ENCODE data around the gene PDE9A. TPM values are rescaled to one million over a fixed set of nuclear protein-coding genes. Genes with fewer than 3 reads are reported as not detected.
"Not testable (repeated sequence)": the region's sequence is repeated elsewhere in the genome, so short reads cannot be mapped to it uniquely, and the experiment has no call there.

The PDE9A gene
- total RNA-seq = 0.19 and 0.41 TPM in 2 replicates

DNA sequence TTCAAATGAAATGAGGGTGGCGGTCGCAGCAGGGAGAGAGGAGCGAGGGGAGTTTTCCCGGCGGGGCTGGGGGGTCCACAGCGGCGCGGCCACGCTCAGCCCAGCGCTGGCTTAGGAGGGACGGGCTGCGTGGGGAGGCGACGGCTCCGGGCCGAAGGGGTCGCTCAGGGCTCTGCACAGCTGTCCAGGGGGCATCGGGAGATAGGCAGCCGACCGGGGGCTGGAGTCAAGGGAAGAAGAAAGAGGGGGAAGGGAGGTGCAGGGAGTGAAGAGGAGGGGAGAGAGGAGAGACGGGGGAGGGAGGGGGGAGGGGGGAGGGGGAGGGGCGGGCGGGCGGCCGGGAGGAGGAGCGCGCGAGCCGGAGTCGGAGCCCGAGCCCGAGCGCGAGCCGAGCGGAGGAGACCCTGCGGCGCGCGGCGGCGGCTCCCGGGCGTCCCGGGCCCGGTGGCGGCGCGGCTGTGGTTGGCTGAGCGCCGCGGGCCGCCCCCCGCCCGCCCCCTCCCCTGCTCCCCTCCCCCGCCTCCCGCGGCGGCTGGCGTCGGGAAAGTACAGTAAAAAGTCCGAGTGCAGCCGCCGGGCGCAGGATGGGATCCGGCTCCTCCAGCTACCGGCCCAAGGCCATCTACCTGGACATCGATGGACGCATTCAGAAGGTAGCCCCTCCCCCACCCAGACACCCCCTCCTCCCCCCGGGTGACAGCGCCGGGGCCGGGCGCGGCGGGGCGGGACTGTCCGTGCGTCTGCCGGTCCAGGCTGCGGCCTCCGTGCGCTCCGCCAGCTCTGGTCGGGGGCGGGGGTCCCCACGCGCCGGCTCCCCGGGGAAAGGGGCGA, at the start of gene PDE9A:
Gene PDE9A (plus strand): TSS at position 391 of the 831 bp plus-strand sequence. CDS start 194 bp downstream, at position 585.
- no peak for DNase-seq (ENCODE audit: extremely low read depth, low read depth, low spot score)

- DNase-seq (ENCODE audit: extremely low read depth, low read depth, low spot score) = no peak
Observed at GRCh38 chr21:42607102-42607501, 46.3 kb upstream of the PDE9A start.

GRCh38 chr21:42607525-42608102, 45.8 kb upstream of the PDE9A start:
- no peak for DNase-seq (ENCODE audit: extremely low read depth, low read depth, low spot score)

GRCh38 chr21:42608446-42608845, 45.0 kb upstream of the PDE9A start:
- no peak for DNase-seq (ENCODE audit: extremely low read depth, low read depth, low spot score)

DNA sequence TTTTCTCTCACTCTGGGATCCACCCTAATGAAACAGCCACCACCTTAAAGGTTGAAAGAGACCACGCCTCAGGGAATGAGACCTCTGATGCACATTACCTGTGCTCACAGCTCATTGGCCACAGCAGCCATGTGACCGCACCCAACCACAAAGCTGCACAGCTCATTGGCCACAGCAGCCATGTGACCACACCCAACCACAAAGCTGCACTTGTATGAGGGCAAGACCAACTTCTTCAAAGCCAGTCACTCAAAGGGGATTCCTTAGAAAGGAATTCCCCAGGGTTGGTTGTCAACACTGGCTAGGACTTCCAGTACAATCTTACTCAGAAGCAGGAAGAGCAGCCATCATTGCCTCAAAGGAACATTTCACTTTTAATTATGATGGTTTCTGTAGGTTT, 43.6 kb upstream of the PDE9A start:
- DNase-seq (ENCODE audit: extremely low read depth, low read depth, low spot score) = no peak

DNA sequence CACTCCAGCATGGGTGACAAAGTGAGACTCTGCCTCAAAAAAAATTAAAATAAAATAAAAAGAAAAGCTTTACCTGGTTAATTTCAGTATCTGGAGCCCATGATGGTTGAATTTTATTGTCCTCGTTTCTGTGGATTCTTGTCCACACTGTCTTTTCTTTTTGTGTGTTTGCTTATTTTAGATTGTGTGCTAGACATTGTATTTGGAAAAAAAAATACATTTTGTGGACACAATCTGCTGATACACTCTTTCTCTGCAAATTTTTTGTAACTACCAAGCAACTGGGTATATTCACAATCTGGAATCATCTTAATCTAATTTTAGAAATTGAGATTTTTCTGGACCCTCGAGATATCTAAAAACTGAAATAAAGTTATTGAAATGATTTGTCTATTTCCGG, 41.6 kb upstream of the PDE9A start:
- no peak for DNase-seq (ENCODE audit: extremely low read depth, low read depth, low spot score)

DNA sequence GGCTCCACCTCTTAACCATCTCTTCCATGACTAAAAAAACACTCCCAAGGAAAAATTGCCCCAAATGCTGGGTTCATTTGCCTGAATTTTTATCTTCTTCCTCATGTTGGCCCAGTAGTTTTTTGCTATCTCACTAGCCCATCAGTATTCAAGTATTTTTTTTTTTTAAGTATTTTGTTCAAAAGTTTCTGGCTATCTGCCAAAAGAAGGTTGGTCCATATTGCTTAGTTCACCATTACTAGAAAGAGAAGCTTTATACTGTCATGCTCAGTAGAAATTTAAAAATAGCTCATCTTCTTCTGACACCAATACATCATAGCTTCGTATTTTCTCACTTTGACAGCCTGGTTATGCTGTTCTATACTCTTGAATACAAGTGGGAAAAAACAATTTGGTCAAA, 41.0 kb upstream of the PDE9A start:
- no peak for DNase-seq (ENCODE audit: extremely low read depth, low read depth, low spot score)

DNA sequence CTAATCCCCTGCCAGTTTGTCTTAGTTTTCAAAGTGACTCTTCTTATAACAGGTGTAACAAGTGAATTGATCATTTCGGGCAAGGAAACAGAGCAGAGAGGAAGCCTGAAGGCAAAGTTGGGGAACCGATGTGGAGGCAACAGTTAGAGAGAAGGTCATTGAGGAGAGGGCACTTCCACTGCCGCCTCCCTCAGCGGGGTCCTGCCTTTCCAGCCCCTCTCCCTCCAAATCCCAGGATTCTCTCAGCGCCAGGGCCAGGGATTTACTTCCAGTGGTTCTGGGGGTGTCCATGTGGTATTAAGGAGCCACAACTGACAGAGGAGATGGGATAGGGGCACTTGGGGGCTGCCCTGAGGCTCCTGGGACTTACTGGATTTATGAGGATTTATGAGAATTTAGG, 39.7 kb upstream of the PDE9A start:
- DNase-seq (ENCODE audit: extremely low read depth, low read depth, low spot score) = no peak

DNA sequence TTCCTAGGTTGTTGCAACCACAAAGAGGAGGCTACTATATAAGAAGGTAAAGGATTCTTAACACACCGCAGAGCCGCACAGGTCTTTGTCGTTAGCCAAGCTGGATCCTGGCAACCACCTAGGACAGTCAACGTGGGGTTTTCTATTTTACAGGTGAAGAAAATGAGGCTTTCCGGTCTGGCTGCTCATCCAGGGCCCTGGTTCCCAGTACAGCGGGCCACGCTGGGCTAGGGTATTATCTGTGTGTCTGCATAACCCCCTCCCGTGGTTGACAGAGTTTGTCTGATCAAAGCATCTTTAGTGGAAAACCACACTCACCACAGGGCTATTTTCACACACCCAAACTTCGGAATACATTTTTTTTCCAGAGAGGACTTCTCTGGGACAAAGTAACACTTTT, 39.0 kb upstream of the PDE9A start:
- no peak for DNase-seq (ENCODE audit: extremely low read depth, low read depth, low spot score)

- no peak for DNase-seq (ENCODE audit: extremely low read depth, low read depth, low spot score)
Observed at GRCh38 chr21:42614811-42615351, 38.5 kb upstream of the PDE9A start.

DNA sequence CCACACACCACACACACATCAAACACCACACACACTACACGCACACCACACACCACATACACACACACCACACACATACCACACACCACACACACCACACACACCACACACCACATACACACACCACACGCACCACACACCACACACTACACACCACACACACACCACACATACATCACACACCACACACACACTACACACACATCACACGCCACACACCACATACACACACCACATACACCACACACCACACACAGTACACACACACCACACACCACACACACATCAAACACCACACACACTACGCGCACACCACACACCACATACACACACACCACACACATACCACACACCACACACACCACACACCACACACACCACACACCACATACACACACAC, 38.0 kb upstream of the PDE9A start:
- DNase-seq (ENCODE audit: extremely low read depth, low read depth, low spot score) = not testable (repeated sequence)

- DNase-seq (ENCODE audit: extremely low read depth, low read depth, low spot score) = no peak
Observed at GRCh38 chr21:42615924-42616323, 37.5 kb upstream of the PDE9A start.

DNA sequence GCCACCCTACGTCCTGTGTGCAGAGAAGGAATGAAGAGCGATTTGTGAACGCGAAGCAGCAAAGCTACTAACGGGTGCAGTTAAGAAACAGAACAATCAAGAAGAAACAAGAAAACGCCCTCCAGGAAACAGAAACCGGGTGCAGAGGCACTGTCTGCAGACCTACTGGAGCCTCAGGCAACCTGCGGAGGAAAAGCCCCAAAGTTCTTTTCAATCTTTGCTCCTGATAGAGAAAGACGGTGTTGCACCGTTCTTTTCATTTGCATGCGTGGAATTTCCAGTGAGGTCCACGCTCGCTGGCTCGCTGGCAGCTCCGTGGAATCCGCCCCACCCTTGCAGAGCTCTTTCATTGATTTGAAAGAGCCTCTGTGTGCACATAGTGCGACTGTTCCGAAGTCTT, 37.0 kb upstream of the PDE9A start:
- no peak for DNase-seq (ENCODE audit: extremely low read depth, low read depth, low spot score)

DNA sequence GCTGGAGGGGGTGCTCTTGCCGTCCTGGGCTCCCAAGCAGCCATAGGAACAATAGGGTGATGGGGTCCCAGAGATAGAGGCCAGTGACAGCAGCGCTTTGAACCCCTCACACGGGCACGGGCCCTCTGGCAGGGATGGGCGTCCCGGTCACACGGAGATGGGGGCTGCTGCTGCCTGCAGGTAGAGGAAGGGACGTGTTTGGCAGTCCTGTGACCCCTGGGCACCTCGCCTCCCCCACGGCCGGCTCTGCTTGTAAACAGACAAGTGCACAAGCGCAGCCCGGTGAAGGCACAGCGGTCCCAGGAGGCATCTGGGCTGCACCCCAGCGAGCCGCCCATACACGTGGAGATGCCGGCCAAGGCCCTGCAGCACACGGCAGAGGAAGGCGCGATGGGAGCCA, 36.5 kb upstream of the PDE9A start:
- no peak for DNase-seq (ENCODE audit: extremely low read depth, low read depth, low spot score)

DNA sequence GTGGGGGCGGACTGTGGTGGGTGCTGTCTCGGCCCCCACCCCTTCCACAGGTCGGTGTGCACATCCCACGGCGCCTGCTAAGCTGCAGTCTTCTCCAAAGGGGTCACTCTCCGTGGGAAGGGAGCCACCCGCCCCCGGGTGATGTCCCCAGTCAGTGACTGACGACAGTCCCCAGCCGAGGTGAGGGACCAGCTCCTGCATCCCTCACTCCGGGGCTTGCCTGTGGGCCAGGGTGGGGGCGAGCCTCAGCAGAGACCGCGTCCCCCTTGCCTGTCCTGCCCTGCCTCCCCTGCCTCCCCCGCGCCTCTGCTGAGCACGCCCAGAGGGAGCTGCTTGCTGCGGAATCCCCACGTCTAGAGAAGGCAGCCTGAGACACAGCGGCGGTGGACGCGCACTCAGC, 35.9 kb upstream of the PDE9A start:
- DNase-seq (ENCODE audit: extremely low read depth, low read depth, low spot score) = no peak

- no peak for DNase-seq (ENCODE audit: extremely low read depth, low read depth, low spot score)
Observed at GRCh38 chr21:42618707-42619102, 34.7 kb upstream of the PDE9A start.

- no peak for DNase-seq (ENCODE audit: extremely low read depth, low read depth, low spot score)
Observed at GRCh38 chr21:42619166-42619565, 34.3 kb upstream of the PDE9A start.

DNA sequence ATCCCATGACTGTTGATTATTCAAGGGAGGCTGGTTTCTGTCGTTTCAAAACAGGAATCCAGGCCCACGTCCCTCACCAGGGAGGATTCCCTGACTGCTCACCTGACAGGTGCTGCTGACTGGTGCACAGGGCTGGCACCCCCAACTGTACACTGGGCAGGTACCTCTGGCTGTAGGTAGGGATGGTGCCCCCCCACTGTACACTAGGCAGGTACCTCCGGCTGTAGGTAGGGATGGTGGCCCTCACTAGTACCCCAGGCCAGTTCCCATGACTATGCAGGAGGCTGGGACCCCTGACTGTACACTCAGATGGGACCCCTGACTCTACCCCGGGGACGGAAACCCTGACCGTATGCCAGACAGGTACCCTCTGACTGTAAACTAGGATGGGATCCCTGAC, 33.6 kb upstream of the PDE9A start:
- DNase-seq (ENCODE audit: extremely low read depth, low read depth, low spot score) = no peak

- DNase-seq (ENCODE audit: extremely low read depth, low read depth, low spot score) = no peak
Observed at GRCh38 chr21:42621166-42621818, 32.1 kb upstream of the PDE9A start.

DNA sequence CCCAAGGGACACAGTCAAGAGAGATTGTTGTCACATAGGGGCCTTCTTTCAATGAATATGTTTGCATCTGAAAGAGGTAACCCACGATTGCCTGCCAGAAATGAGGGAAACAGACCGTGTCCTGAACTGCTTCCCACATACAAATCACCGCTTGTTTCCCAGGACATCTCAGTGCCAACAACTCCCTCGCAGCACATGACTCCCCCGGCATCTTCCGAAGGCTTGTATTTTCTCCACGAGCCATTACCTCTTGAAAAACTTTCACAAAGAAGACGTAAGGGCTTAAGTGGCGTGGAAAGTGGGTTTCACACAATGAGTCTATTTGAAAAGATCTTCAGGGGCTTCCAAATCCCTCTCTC, 31.6 kb upstream of the PDE9A start:
- DNase-seq (ENCODE audit: extremely low read depth, low read depth, low spot score) = no peak

DNA sequence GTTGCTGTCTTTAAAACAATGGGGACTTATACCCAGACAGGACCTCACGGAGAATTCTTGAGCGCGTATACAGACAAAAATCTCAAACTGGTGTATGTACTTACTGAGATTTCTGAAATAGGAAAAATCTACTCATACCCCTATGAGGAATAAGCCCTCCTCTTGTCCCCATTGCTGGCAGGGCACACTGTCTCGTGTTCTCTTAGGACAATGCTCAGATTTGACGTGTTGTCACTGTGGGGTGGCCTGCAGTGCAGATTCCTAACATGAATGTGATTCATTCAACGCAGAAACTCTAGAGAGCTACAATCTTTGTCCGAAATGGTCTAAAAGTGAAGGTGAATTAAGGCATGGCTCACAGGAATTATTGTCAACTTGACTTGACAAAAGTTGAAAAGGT, 31.1 kb upstream of the PDE9A start:
- DNase-seq (ENCODE audit: extremely low read depth, low read depth, low spot score) = no peak

DNA sequence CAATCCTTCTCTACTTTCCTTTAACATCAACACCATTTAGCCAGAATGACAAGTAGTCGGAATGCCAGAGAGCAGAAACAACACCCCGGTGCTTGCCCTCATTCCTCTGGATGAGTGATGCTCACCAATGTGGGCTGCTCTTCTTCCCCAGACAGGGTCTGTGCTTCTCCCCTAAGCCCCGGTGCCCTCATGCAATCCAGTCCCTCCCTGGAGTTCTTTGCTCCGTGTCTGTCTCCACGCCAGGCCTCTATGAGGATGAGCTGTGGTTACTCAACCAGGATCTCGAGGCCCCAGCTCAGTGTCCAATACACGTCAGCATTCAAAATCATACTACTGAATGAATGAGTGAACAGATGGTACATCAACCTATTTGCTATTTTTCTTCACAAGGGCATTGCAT, 29.7 kb upstream of the PDE9A start:
- DNase-seq (ENCODE audit: extremely low read depth, low read depth, low spot score) = no peak

Data from glomerular endothelial cell (primary cell).